Measurements from ENCODE around the gene CTSC.

CTSC gene

GRCh38 chr11:88337181-88337986 is at the start of gene CTSC:
Gene CTSC, minus strand, starts transcription at chr11:88337736. Its CDS starts 64 bp downstream, at chr11:88337672.
- DNase-seq, result peak; percentile 92

- no peak for DNase-seq
Observed at GRCh38 chr11:88384669-88385005, 47.1 kb upstream of the CTSC start.

DNA sequence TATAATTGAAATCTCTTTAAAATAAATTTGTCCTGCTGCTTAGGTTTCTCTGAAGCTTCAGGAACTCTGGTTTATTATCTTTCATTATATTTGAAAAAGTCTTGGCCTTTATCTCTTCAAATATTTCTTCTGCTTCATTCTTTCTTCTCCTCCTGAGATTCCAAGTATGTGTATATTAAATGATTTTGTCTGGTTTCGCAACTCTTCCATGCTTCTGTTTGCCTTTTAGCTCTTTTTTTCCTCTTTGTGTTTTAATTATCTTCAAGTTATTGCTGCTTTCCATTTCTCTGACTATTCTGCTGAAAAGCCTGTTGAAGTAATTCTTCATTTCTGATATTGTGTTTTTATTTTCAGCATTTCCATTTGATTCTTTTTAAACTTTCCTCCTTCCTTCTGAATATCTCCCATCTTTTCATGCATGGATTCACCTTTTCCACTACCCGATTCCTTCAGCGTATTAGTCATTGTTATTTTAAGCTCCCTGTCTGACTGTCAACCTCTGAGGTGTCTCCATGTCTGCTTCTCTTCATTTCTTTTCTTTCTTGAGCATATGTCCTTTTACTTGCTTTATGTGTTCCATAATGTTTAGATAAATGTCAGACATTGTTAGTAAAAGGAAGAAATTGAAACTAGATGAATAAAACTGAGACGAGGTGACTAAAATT is 46.6 kb upstream of the CTSC start:
- DNase-seq, result no peak

DNA sequence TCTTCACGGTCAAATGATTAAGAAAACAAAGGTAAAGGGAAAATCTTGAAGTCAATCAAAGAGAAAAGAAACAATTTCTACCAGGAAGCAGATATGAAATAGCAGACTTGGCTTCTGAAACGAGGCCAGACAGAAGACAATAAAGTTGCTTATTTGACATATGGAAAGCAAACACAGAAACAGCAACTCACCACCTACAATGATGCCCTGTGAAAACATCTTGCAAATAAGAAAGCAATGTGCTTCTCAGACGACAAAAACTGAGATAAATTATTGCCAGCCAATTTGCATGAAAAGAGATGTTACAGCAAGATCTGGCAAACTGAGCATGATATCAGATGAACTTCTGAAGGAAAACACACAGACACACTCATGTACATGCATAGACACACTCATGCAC is 45.9 kb upstream of the CTSC start:
- DNase-seq, result no peak

- DNase-seq, result no peak
Observed at GRCh38 chr11:88379130-88379529, 41.6 kb upstream of the CTSC start.

DNA sequence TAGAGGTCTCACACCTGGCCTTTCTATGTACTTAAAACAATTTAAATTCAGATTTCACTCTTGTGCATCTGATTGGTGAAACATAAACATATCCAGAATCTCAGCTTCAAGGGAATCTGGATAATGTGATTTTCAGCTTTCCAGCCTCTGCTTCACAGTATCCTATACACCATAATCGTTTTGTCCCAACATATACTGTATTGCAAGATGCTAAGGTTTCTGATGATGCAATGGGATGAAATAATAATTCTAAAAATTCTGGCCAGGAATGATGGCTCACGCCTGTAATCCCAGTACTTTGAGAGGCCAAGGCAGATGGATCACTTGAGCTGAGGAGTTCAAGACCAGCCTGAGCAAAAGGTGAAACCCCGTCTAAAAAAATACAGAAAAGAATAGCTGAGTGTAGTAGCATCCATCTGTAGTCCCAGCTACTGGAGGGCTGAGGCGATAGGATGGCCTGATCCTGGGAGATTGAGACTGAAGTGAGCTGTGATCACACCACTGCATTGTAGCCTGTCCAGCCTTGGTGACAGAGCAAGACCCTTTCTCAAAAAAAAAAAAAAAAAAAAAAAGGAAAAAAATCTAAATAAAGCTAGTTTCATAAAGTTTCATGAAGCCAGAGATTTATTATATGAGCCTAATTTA is 41.0 kb upstream of the CTSC start:
- DNase-seq, result no peak

DNA sequence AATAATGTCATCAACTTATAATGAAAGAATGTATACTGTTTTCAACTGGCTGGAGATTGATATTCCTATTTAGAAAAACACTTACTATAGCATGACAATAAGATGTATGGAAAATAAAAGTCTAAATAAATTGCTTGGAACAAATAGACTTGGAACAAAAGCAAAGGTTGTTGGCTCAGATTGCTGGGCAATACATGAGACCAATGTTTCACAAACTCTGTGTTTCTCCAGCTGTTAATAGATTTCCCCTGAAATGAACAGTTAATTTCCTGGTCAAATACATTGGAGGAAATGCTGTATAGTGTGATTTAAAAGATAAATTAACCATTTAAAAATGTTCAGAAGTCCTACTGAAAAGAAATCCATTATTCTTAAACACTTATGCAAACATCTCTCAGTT is 40.1 kb upstream of the CTSC start:
- DNase-seq, result no peak

DNA sequence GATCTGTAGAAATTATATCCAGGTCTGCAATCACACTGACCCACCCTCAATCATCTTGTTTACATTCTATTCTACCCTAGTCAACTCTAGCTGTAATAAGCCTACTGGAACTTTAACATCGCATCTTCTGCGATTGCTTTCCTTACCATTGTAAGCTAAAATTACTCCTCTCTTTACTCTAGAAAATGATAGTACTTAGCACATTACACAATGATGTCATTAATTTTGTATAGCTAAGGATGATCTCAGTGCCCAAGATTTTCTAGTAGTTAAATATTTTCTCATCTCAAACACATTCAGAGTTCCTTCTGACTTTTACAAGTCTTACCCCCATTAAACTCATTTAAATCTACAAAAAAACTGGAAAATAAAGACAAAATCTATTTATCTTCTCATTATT is 39.6 kb upstream of the CTSC start:
- no peak for DNase-seq

DNA sequence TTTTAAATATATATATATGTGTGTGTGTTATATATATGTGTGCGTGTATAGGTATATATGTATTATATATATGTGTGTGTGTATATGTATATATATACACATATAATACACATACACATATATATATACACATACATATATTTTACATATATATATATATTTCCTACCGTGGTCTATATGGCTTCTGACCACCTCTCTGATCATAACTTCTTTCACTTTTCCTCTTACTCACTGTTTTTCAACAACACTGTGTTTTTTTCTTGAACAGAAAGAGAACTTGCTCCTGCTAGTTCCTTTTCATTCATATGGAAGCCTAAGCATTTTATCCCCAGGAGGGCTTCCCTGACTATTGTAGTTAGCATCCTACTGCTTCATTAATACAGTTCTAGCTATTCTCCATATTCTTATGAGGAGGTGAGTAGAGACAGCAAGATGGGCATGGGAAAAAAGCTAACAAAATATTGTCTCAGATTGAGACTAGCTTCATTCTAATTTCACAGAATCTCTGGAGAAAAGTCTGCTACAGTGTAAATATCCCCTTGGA is 38.5 kb upstream of the CTSC start:
- DNase-seq, result no peak

- no peak for DNase-seq
Observed at GRCh38 chr11:88370782-88371181, 33.2 kb upstream of the CTSC start.

- DNase-seq, result no peak
Observed at GRCh38 chr11:88367310-88367709, 29.8 kb upstream of the CTSC start.

DNA sequence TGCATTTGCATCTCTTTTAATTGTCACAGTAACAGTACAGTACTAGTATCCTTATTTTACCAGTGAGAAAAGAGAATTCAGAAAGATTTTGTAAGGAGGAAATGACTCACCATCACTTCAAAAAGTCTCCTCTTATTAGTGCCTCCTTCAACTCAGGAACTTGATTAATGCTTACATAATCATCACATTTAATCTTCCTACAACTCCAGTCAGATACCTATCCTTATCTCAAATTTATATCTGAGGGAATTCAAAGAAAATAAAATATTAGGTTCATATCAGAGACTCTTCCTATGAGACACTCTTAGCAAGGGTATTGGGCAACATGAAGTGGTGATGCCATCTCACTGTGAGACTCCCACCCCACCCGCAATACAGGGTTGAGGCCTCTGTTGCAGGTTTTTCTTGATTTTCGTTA is 26.1 kb upstream of the CTSC start:
- no peak for DNase-seq

DNA sequence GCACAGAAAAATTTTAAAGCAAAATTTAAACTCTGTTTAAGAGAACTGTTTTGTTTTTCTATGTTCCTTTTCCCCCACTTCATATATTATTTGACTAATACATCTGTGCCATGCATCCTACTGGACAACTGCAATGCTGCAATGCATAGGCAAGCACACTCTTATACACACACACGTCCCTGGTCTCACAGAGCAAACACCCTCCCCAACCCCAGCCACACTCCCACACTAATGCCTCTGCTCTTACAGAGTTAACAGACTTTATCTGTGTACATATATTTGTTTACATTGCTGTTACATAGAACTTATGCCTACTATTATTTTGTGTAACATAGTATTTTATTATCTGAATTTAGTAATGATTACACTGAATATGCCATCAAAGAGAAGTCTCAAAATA is 25.5 kb upstream of the CTSC start:
- no peak for DNase-seq

DNA sequence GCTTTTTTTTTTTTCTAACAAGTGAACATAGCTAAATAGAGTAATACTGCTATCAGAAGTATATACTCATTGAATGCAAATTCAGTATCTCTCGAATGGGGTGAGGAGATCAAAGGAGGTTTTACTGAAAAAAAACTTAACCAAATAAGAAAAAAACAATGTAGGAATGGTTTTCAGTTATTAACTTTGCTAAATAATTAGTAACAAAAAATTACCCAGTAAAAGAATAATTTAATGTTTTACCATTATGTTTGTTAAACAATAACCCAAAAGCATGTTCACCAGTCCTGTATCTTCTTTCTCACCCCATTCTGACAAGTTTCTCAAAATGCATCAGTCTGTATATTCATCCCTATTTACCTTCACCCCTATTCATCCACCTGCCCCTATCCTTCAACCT is 22.6 kb upstream of the CTSC start:
- DNase-seq, result no peak

GRCh38 chr11:88359541-88359940 is 22.0 kb upstream of the CTSC start:
- no peak for DNase-seq

- no peak for DNase-seq
Observed at GRCh38 chr11:88359114-88359513, 21.6 kb upstream of the CTSC start.

- DNase-seq, result no peak
Observed at GRCh38 chr11:88358040-88358431, 20.5 kb upstream of the CTSC start.

DNA sequence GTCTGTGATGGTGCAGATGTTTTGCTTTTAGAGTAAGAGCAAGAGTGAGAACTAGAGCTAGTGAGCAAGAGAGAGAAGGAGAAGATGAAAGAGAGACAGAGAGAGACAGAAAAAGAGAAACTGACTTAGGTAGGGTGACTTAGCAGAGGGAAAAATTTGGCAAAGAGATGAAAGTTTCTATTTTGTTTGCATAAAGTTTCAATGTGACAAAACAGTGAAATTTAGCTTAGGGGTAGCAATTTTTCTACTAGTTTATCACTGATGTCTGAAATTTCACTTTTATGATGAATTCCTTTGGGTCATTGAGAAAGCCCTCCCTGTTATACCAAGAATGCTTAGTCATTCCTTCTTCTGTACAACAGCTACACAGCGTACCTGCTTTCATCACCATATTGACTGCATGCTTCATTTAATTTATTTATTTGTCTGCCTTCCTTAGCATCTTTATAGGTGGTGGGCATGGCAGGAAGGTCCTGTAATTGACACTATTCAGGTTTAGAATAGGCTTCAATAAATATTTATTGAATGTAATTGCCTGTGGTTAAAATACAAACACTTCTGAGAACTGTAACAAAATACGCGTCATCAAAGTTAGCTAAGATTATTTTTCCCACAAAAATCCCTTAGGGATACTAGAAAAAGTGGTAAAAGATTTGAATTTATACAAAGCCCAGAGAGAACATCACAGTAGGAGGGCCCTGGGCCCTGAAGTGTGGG is 19.9 kb upstream of the CTSC start:
- DNase-seq, result no peak

GRCh38 chr11:88355887-88356286 is 18.4 kb upstream of the CTSC start:
- no peak for DNase-seq

DNA sequence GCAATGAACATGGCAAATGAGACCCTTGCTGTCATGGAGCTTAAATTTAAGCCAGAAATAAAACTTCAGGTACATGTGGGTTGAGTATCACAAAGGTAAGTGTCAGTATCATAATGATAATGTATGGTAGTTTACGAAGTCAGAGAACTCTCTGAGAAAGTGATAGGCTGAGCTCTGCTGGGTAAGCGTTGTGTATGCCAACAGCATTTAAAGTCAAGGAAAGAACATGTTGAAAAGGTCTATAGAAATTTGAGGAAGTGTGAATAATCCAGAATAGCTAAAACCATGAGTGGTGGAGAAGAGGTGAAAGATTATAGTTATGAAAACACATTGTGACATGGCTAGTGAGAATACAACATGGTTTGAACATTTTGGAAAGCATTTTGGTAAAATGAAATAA is 17.4 kb upstream of the CTSC start:
- no peak for DNase-seq

GRCh38 chr11:88353835-88354496 is 16.4 kb upstream of the CTSC start:
- DNase-seq, result no peak

GRCh38 chr11:88353386-88353785 is 15.8 kb upstream of the CTSC start:
- DNase-seq, result no peak

GRCh38 chr11:88352139-88352538 is 14.6 kb upstream of the CTSC start:
- no peak for DNase-seq

Data from femur (tissue), 1 donor.